ENCODE data around the gene UBL7.

DNA sequence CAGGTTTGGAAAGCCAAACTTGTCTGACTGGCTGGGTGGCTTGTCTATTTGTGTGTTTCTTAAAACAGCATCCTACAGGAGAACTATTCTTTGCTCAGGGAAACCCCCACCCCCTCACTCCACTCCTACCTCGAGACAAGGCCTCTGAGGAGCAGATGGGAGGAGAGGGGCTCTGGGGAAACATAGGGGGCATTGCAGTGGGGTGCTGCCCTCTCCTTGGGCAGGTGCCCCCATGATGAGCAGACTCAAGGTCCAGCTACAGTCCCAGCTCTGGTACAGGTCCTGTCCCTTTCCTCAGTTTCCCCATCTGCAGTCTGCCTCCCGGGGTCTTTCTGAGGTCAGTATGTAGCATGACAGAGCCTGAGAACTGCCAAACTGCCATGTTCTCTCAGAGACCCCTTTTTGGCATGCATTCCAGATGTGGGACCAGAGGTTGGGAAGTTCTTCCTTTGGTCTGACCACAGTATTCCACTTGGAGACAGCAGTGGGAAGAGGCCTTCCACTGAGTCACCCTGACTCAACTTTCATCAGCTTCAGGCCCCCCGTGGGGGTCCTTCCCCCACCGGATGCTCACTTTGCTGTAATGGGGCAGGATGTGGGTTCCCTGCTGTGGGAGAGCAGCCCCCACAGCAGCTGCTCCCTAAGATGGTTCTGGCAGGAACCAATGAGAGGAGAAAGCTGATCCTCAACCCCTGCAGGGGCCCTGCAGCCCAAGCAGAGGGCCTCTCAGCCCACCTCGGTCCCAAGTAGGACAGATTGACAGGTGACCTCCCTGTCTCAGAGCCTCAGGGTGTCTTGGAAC lies 61.2 kb downstream of the UBL7 start:
- TF ChIP-seq, protein P1, sequence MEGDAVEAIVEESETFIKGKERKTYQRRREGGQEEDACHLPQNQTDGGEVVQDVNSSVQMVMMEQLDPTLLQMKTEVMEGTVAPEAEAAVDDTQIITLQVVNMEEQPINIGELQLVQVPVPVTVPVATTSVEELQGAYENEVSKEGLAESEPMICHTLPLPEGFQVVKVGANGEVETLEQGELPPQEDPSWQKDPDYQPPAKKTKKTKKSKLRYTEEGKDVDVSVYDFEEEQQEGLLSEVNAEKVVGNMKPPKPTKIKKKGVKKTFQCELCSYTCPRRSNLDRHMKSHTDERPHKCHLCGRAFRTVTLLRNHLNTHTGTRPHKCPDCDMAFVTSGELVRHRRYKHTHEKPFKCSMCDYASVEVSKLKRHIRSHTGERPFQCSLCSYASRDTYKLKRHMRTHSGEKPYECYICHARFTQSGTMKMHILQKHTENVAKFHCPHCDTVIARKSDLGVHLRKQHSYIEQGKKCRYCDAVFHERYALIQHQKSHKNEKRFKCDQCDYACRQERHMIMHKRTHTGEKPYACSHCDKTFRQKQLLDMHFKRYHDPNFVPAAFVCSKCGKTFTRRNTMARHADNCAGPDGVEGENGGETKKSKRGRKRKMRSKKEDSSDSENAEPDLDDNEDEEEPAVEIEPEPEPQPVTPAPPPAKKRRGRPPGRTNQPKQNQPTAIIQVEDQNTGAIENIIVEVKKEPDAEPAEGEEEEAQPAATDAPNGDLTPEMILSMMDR (IDR thresholded peaks at IDR 0.05), result no peak
- TF ChIP-seq POLR2A (IDR thresholded peaks at IDR 0.05), result no peak
